ENCODE data around the gene CHN1. TPM values are rescaled to one million over a fixed set of nuclear protein-coding genes. Genes with fewer than 3 reads are reported as not detected.

Gene CHN1
- polyA plus RNA-seq, 2 donors = 1.1 to 3.2 TPM

DNA sequence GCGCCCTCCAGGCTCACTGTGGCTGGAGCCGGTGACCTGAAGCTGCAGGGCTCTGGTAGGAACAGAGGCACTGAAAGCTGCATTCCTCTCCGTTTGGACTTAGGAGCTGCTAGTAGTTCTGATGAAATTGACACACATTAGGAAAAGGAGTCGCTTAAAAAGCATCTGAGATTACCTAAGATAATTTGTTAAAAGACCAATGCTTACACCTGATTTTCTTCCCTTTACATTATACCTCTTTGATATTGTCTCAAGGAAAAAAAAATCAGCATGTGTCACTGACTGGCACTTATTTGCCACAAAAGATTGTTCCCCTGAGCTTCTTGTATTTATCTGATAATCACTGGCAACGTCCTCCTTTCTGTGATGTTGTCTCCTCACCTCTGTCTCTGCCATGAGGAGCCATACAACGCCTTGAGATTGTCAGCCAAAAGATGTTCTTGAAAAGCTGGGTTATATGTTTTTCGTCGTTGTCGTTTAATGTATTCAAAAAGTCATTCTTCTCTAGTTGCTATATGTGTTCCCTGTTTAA lies 618 bp upstream of the CHN1 start:
- 34 to 35% methylated on average over 9 of the region's 9 CpGs for WGBS, 2 donors
- peak overlapping the region; percentile 77 to 87 for H3K27ac ChIP-seq (ENCODE audit: low read depth in 2 of 2, low read length in 1 of 2)
- H3K9me3 ChIP-seq (ENCODE audit: control insufficient read depth in 2 of 2, insufficient read depth in 1 of 2, low read depth in 1 of 2, low read length in 1 of 2) = no peaks in the 10 kb centered on the region
- H3K4me3 ChIP-seq (ENCODE audit: low read depth in 1 of 2, low read length in 2 of 2) = peak overlapping the region; percentile 61 to 69
- H3K36me3 ChIP-seq (ENCODE audit: control insufficient read depth in 2 of 2, insufficient read depth in 2 of 2, low read length in 1 of 2) = no peaks in the 10 kb centered on the region
- H3K4me1 ChIP-seq (ENCODE audit: control insufficient read depth in 2 of 2, insufficient read depth in 2 of 2, low read length in 1 of 2) = no peaks in the 10 kb centered on the region
- H3K27me3 ChIP-seq (ENCODE audit: control insufficient read depth in 1 of 2, insufficient read depth in 2 of 2, low read length in 2 of 2) = peaks cover 0 to 3% of the 10 kb centered on the region in 2 donors

DNA sequence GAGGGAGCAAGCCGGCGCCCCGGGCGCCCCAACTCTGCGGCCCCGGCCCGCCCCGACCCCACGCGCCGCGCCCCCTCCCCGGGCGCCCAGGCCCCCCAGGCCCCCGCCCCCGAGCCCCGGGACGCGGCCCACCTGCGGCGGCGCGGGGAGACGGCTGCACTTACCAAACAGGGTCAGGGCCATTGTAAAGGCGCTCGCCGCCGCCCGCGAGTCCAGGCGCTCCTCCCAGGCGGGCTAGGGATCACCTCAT lies 526 bp downstream of the CHN1 start:
- peaks cover 0 to 3% of the 10 kb centered on the region in 2 donors for H3K27me3 ChIP-seq (ENCODE audit: control insufficient read depth in 1 of 2, insufficient read depth in 2 of 2, low read length in 2 of 2)
- no peaks in the 10 kb centered on the region for H3K9me3 ChIP-seq (ENCODE audit: control insufficient read depth in 2 of 2, insufficient read depth in 1 of 2, low read depth in 1 of 2, low read length in 1 of 2)
- peak overlapping the region; percentile 61 to 69 for H3K4me3 ChIP-seq (ENCODE audit: low read depth in 1 of 2, low read length in 2 of 2)
- H3K36me3 ChIP-seq (ENCODE audit: control insufficient read depth in 2 of 2, insufficient read depth in 2 of 2, low read length in 1 of 2) = no peaks in the 10 kb centered on the region
- peak overlapping the region; percentile 77 to 87 for H3K27ac ChIP-seq (ENCODE audit: low read depth in 2 of 2, low read length in 1 of 2)
- no peaks in the 10 kb centered on the region for H3K4me1 ChIP-seq (ENCODE audit: control insufficient read depth in 2 of 2, insufficient read depth in 2 of 2, low read length in 1 of 2)
- 0 to 1% methylated on average over 14 to 32 of the region's 32 CpGs for WGBS, 2 donors

DNA sequence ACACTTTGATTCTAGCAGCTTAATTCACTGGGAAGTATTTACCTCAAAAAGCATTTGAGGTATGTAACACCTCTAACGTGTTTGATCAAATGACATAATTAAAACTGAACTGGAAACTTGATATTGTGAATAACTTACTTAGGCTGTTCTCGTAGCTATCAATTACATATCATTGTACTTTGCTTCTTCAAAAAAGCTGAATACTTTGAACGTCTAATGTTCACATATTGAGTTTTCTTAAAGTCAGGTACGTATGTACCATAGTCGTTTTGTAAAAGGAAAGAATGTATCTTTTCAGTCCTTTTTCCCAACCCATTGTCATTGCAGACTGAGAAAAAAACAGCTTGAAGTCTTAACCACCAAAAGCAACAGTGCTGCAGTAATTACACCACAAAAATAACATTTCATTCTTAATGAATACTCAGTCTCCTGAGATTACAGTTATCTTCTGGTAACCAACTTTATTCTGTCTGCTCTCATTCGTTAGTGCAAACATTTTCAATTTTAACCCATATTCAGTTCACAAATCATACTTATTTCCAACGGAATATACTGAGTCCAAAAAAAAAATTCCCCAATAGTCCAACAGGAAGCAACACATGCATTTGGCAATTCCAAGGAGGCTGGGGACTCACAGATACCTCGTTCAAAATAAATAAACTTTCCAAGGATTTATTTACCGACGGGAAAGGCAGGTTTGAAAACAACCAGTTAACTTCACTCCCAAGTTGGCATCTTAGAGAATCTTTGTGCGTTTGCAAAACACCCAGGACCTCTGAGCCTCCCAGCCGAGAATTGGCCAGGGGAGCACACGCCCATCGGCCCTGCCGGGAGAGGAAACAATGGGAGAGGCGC lies 1.1 kb downstream of the CHN1 start:
- H3K4me1 ChIP-seq (ENCODE audit: control insufficient read depth in 2 of 2, insufficient read depth in 2 of 2, low read length in 1 of 2) = no peaks in the 10 kb centered on the region
- 21% methylated on average over 16 of the region's 16 CpGs for WGBS, 2 donors
- H3K36me3 ChIP-seq (ENCODE audit: control insufficient read depth in 2 of 2, insufficient read depth in 2 of 2, low read length in 1 of 2) = no peaks in the 10 kb centered on the region
- peak overlapping the region in 1 of 2 donors; percentile 69 for H3K4me3 ChIP-seq (ENCODE audit: low read depth in 1 of 2, low read length in 2 of 2)
- H3K27me3 ChIP-seq (ENCODE audit: control insufficient read depth in 1 of 2, insufficient read depth in 2 of 2, low read length in 2 of 2) = peaks cover 0 to 3% of the 10 kb centered on the region in 2 donors
- H3K9me3 ChIP-seq (ENCODE audit: control insufficient read depth in 2 of 2, insufficient read depth in 1 of 2, low read depth in 1 of 2, low read length in 1 of 2) = no peaks in the 10 kb centered on the region
- H3K27ac ChIP-seq (ENCODE audit: low read depth in 2 of 2, low read length in 1 of 2) = peak overlapping the region; percentile 29 to 87

DNA sequence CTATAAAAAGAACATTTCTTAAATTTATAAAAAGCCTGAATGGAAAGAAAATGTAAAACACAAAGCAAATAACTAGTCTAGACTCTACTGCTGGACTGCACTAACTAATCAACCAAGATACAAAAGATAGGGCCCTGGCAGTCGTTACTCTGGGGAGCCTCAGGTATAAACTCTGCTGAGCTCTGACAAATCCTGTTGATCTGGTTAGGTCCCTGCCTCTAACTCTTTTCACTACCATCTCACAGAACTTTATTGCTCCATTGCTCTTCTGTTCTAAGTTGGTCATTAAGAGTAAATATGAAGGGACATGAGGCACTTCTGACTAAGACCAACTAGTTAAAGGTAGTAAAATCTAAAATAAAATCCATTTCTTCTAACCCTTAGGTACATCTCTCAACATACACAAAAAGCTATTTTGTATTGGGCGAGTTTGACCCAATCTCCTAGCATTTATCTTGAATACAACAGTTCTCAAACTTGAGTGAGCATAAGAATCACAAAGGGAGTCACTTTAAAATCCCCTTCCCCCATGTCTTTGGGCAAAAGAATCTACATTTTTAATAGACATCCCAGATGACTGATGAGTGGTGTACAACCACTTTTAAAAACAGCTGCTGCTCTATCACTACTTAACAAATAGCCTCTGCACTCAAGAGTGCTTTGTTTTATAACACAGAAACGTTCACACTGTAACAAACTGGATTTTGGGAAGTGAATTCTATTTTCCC lies 2.5 kb downstream of the CHN1 start:
- Histone ChIP-seq H3K27me3 (ENCODE audit: control insufficient read depth in 1 of 2, insufficient read depth in 2 of 2, low read length in 2 of 2) (peaks cover 0 to 3% of the 10 kb centered on the region in 2 donors), H3K9me3 (ENCODE audit: control insufficient read depth in 2 of 2, insufficient read depth in 1 of 2, low read depth in 1 of 2, low read length in 1 of 2) (no peaks in the 10 kb centered on the region), H3K27ac (ENCODE audit: low read depth in 2 of 2, low read length in 1 of 2) (no peak overlapping the region), H3K36me3 (ENCODE audit: control insufficient read depth in 2 of 2, insufficient read depth in 2 of 2, low read length in 1 of 2) (no peaks in the 10 kb centered on the region), H3K4me1 (ENCODE audit: control insufficient read depth in 2 of 2, insufficient read depth in 2 of 2, low read length in 1 of 2) (no peaks in the 10 kb centered on the region), H3K4me3 (ENCODE audit: low read depth in 1 of 2, low read length in 2 of 2) (no peak overlapping the region)
- 63 to 72% methylated on average over 3 of the region's 3 CpGs for WGBS, 2 donors

DNA sequence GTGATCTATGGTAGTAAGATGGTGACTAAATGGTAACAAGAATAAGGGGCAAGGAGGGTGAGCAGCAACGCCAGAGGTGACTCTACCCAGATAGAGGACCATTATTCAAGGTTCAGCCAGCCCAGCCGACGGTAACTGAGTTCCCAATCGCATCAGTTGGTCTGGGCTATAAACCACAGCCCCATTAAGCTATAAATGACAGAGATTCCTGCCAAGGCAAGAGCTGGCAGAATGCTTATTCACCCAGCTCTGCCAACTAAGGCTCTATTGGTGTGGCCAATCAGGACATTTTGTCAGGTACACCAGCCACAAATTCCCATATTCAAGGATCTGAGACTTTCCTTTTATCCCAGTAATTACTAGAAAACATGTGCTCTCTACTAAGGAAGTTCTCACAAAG lies 3.6 kb downstream of the CHN1 start:
- H3K4me3 ChIP-seq (ENCODE audit: low read depth in 1 of 2, low read length in 2 of 2) = no peak overlapping the region
- H3K36me3 ChIP-seq (ENCODE audit: control insufficient read depth in 2 of 2, insufficient read depth in 2 of 2, low read length in 1 of 2) = no peaks in the 10 kb centered on the region
- no peaks in the 10 kb centered on the region for H3K4me1 ChIP-seq (ENCODE audit: control insufficient read depth in 2 of 2, insufficient read depth in 2 of 2, low read length in 1 of 2)
- 74 to 87% methylated on average over 4 of the region's 4 CpGs for WGBS, 2 donors
- H3K27me3 ChIP-seq (ENCODE audit: control insufficient read depth in 1 of 2, insufficient read depth in 2 of 2, low read length in 2 of 2) = no peaks in the 10 kb centered on the region
- no peaks in the 10 kb centered on the region for H3K9me3 ChIP-seq (ENCODE audit: control insufficient read depth in 2 of 2, insufficient read depth in 1 of 2, low read depth in 1 of 2, low read length in 1 of 2)
- no peak overlapping the region for H3K27ac ChIP-seq (ENCODE audit: low read depth in 2 of 2, low read length in 1 of 2)

DNA sequence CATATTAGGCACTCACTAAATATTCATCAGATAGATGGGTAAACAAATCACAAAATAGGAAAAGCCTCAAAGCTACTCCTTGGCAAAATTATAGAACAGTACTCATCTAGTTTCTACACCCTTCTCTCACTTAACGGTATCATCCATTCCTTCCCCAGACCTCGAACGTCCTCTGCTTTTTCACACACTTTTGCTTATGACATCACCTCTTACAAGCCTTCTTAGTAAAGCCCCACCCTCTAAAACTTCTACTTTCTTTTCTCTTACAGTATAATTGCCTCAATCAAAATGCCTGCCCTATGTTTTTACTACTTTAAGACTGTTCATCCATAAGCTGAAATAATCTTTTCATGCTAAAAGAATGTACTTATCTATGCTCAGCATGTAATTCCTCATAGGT lies 8.1 kb downstream of the CHN1 start:
- no peaks in the 10 kb centered on the region for H3K4me1 ChIP-seq (ENCODE audit: control insufficient read depth in 2 of 2, insufficient read depth in 2 of 2, low read length in 1 of 2)
- no peak overlapping the region for H3K4me3 ChIP-seq (ENCODE audit: low read depth in 1 of 2, low read length in 2 of 2)
- H3K36me3 ChIP-seq (ENCODE audit: control insufficient read depth in 2 of 2, insufficient read depth in 2 of 2, low read length in 1 of 2) = no peaks in the 10 kb centered on the region
- 67 to 82% methylated on average over 3 of the region's 3 CpGs for WGBS, 2 donors
- H3K27me3 ChIP-seq (ENCODE audit: control insufficient read depth in 1 of 2, insufficient read depth in 2 of 2, low read length in 2 of 2) = no peaks in the 10 kb centered on the region
- no peaks in the 10 kb centered on the region for H3K9me3 ChIP-seq (ENCODE audit: control insufficient read depth in 2 of 2, insufficient read depth in 1 of 2, low read depth in 1 of 2, low read length in 1 of 2)
- no peak overlapping the region for H3K27ac ChIP-seq (ENCODE audit: low read depth in 2 of 2, low read length in 1 of 2)

DNA sequence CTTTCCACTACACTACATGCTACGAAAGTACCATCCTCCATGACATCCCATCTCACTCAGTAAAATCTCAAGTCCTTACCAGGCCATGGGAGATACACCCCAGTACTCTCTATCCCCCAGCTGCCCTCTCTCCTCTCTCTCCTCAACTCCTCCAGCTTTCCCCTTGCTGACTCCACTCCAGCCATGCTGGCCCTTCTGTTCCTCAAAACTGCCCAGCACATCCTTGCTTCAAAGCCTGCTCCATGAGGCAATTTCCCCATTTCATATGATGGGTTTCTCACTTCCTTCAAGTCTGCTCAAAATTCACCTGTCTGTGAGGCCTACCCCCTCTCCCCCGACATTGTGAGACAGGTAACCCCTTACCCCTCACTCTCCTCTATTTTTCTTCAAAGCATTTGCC lies 8.6 kb downstream of the CHN1 start:
- 85 to 92% methylated on average over 2 of the region's 2 CpGs for WGBS, 2 donors
- no peaks in the 10 kb centered on the region for H3K27me3 ChIP-seq (ENCODE audit: control insufficient read depth in 1 of 2, insufficient read depth in 2 of 2, low read length in 2 of 2)
- H3K4me1 ChIP-seq (ENCODE audit: control insufficient read depth in 2 of 2, insufficient read depth in 2 of 2, low read length in 1 of 2) = no peaks in the 10 kb centered on the region
- H3K9me3 ChIP-seq (ENCODE audit: control insufficient read depth in 2 of 2, insufficient read depth in 1 of 2, low read depth in 1 of 2, low read length in 1 of 2) = no peaks in the 10 kb centered on the region
- no peak overlapping the region for H3K4me3 ChIP-seq (ENCODE audit: low read depth in 1 of 2, low read length in 2 of 2)
- H3K27ac ChIP-seq (ENCODE audit: low read depth in 2 of 2, low read length in 1 of 2) = no peak overlapping the region
- H3K36me3 ChIP-seq (ENCODE audit: control insufficient read depth in 2 of 2, insufficient read depth in 2 of 2, low read length in 1 of 2) = no peaks in the 10 kb centered on the region

DNA sequence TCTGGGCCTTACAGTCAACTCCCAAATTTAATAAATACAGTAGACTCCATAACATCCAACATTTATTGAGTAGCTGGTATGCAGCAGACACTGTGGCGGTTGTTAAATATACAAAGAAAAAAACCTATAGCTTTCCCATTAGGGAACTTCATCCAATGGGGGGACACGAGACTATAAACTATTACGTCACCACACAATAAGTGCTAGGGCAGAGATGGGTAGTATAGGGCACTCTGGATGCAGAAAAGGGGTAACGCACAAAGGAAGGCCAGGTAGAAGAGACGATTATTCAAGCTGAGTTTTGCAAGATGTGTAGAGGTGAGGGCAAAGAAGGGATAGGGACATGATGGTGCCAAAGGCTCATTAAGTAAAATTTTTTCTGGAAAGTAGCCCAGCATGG lies 10.8 kb downstream of the CHN1 start:
- WGBS, 2 donors = 90 to 93% methylated on average over 5 of the region's 5 CpGs
- H3K4me1 ChIP-seq (ENCODE audit: control insufficient read depth in 2 of 2, insufficient read depth in 2 of 2, low read length in 1 of 2) = no peaks in the 10 kb centered on the region
- H3K27ac ChIP-seq (ENCODE audit: low read depth in 2 of 2, low read length in 1 of 2) = no peak overlapping the region
- no peaks in the 10 kb centered on the region for H3K27me3 ChIP-seq (ENCODE audit: control insufficient read depth in 1 of 2, insufficient read depth in 2 of 2, low read length in 2 of 2)
- no peaks in the 10 kb centered on the region for H3K9me3 ChIP-seq (ENCODE audit: control insufficient read depth in 2 of 2, insufficient read depth in 1 of 2, low read depth in 1 of 2, low read length in 1 of 2)
- H3K4me3 ChIP-seq (ENCODE audit: low read depth in 1 of 2, low read length in 2 of 2) = no peak overlapping the region
- H3K36me3 ChIP-seq (ENCODE audit: control insufficient read depth in 2 of 2, insufficient read depth in 2 of 2, low read length in 1 of 2) = no peaks in the 10 kb centered on the region

DNA sequence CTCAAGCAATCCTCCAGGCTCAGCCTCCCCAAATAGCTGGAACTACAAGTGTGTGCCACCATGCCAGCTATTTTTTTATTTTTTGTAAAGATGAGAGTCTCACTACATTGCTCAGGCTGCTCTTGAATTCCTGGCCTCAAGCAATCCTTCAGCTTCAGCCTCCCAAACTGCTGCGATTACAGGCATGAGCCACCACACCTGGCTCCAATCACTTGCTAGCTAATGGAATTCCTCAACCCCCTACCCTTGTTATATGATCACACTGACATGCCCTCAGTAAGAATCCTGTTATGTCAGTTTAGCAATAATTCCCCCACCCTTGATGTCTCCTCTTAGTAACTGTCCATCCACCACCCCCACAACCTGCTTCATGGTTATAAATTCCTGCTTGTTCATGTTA lies 12.3 kb downstream of the CHN1 start:
- H3K27me3 ChIP-seq (ENCODE audit: control insufficient read depth in 1 of 2, insufficient read depth in 2 of 2, low read length in 2 of 2) = no peaks in the 10 kb centered on the region
- no peak overlapping the region for H3K27ac ChIP-seq (ENCODE audit: low read depth in 2 of 2, low read length in 1 of 2)
- H3K4me3 ChIP-seq (ENCODE audit: low read depth in 1 of 2, low read length in 2 of 2) = no peak overlapping the region
- 90 to 96% methylated on average over 1 of the region's 1 CpG for WGBS, 2 donors
- no peaks in the 10 kb centered on the region for H3K9me3 ChIP-seq (ENCODE audit: control insufficient read depth in 2 of 2, insufficient read depth in 1 of 2, low read depth in 1 of 2, low read length in 1 of 2)
- no peaks in the 10 kb centered on the region for H3K4me1 ChIP-seq (ENCODE audit: control insufficient read depth in 2 of 2, insufficient read depth in 2 of 2, low read length in 1 of 2)
- H3K36me3 ChIP-seq (ENCODE audit: control insufficient read depth in 2 of 2, insufficient read depth in 2 of 2, low read length in 1 of 2) = no peaks in the 10 kb centered on the region
